RWPE2 (cell line): Measurements from ENCODE around the gene NDRG4.

Experiments
- ATAC-seq: fragments of 200-7000 bp; cut with Tn5 transposase; 3 replicates; pipeline ENCODE4 v1.9.1; 2021; ENCODE audit warnings: low read depth
- DNase-seq: peaks from one replicate; pipeline ENCODE4 v3.0.0-alpha.2; 2020; ENCODE audit warnings: low spot score
- H3K27ac ChIP-seq: fragments of 450-650 bp; 2 replicates; pipeline ENCODE4 v1.5.1; 2017; ENCODE audit warnings: mild to moderate bottlenecking; ENCODE audit not compliant: poor library complexity, severe bottlenecking
- H3K27me3 ChIP-seq: fragments of 250-450 bp; sonication (Bioruptor Pico); 2 replicates; pipeline ENCODE4 v1.5.1; 2021; ENCODE audit warnings: mild to moderate bottlenecking, moderate library complexity; ENCODE audit not compliant: insufficient read depth, poor library complexity, severe bottlenecking
- H3K36me3 ChIP-seq: fragments of 250-450 bp; sonication (Bioruptor Pico); 2 replicates; pipeline ENCODE4 v1.5.1; 2020; ENCODE audit warnings: low read depth, mild to moderate bottlenecking, moderate library complexity
- H3K4me1 ChIP-seq: fragments of 250-450 bp; sonication (Bioruptor Pico); 2 replicates; pipeline ENCODE4 v1.5.1; 2021; ENCODE audit warnings: mild to moderate bottlenecking, moderate library complexity; ENCODE audit not compliant: insufficient read depth, poor library complexity, severe bottlenecking
- H3K4me3 ChIP-seq: fragments of 250-450 bp; sonication (Bioruptor Pico); 2 replicates; pipeline ENCODE4 v1.5.1; 2021; ENCODE audit warnings: mild to moderate bottlenecking, moderate library complexity; ENCODE audit not compliant: severe bottlenecking
- H3K9me3 ChIP-seq: fragments of 250-450 bp; sonication (Bioruptor Pico); 2 replicates; pipeline ENCODE4 v1.5.1; 2021; ENCODE audit warnings: mild to moderate bottlenecking, moderate library complexity; ENCODE audit not compliant: severe bottlenecking
- TF ChIP-seq, protein P1 (sequence below): fragments of 450-650 bp; IDR thresholded peaks from one replicate; pipeline ENCODE4 v1.5.1; 2017; ENCODE audit warnings: mild to moderate bottlenecking, moderate library complexity; ENCODE audit not compliant: poor library complexity, severe bottlenecking

The NDRG4 gene

DNA sequence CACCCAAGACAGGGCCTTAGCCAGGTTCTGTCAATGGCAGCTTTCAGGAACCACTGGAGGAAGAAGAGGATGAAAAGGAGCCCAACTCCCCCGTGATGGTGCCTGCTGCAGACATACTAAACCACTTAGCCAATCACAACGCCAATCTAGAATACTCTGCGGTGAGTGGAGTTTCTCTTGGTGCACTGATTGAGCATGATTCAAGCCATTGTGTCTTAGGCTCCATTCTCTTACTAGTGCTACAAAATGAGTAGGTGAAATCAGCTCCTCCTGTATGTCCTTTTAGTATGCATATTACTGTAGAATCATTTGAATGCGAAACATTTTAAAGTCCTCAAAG, 16.8 kb downstream of the NDRG4 start:
- H3K27me3 ChIP-seq: no peaks in the 10 kb centered on the region
- H3K4me3 ChIP-seq: no peak overlapping the region
- H3K9me3 ChIP-seq: no peaks in the 10 kb centered on the region
- no peak overlapping the region for H3K27ac ChIP-seq
- TF ChIP-seq, protein P1, sequence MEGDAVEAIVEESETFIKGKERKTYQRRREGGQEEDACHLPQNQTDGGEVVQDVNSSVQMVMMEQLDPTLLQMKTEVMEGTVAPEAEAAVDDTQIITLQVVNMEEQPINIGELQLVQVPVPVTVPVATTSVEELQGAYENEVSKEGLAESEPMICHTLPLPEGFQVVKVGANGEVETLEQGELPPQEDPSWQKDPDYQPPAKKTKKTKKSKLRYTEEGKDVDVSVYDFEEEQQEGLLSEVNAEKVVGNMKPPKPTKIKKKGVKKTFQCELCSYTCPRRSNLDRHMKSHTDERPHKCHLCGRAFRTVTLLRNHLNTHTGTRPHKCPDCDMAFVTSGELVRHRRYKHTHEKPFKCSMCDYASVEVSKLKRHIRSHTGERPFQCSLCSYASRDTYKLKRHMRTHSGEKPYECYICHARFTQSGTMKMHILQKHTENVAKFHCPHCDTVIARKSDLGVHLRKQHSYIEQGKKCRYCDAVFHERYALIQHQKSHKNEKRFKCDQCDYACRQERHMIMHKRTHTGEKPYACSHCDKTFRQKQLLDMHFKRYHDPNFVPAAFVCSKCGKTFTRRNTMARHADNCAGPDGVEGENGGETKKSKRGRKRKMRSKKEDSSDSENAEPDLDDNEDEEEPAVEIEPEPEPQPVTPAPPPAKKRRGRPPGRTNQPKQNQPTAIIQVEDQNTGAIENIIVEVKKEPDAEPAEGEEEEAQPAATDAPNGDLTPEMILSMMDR: no peak
- no peak for DNase-seq
- peaks cover 55% of the 10 kb centered on the region for H3K36me3 ChIP-seq
- no peak for ATAC-seq
- peaks cover 9% of the 10 kb centered on the region for H3K4me1 ChIP-seq

DNA sequence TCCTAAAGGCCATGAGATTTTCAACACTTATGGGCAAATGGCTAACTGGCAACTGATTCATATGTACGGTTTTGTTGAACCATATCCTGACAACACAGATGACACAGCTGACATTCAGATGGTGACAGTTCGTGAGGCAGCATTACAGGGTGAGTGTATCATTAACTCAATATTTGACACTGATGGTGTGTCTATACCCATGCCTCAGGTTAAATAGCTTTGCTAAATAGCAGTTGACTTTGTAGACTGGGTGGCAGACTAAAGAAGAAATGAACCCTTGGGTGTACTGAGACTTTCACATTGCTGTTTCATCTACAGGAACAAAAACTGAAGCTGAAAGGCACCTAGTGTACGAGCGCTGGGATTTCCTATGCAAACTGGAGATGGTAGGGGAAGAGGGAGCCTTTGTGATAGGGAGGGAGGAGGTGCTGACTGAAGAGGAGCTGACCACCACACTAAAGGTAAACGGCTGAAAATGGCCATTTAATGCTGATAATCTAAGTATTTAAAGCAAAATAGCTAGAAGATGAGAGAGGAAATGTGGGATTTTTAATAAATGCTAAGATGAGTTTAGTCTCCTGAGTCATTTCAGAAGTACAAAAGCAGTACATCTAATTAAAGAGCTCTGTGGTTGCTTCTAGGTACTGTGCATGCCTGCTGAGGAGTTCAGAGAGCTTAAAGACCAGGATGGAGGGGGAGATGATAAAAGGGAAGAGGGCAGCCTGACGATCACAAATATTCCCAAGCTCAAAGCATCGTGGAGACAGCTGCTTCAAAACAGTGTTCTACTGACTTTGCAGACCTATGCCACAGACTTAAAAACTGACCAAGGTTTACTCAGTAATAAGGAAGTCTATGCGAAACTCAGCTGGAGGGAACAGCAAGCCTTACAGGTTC, 18.4 kb downstream of the NDRG4 start:
- Histone ChIP-seq H3K27me3 (no peaks in the 10 kb centered on the region), H3K9me3 (no peaks in the 10 kb centered on the region), H3K4me3 (no peak overlapping the region), H3K27ac (no peak overlapping the region), H3K36me3 (peaks cover 71% of the 10 kb centered on the region), H3K4me1 (peaks cover 9% of the 10 kb centered on the region)
- ATAC-seq (no peak), DNase-seq (no peak)
- TF ChIP-seq, protein P1: no peak

DNA sequence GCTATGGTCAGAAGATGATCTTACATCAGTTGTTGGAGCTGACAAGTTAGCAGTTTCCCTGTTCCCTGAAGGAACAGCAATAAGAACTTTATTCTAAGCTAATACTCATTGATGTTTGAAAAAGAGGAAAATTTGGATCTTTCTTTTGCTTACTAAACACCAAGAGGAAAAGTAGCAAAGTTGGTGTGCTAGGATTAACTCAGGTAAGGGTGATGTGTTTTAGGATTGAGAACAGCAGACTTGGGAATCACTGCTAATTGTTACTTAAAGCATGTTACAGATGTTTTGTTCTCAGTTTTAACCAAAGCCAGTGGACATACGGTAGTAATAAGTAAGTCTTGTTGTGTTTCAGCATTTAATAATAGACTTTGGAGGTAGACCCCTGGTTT, 19.0 kb downstream of the NDRG4 start:
- no peak overlapping the region for H3K4me3 ChIP-seq

DNA sequence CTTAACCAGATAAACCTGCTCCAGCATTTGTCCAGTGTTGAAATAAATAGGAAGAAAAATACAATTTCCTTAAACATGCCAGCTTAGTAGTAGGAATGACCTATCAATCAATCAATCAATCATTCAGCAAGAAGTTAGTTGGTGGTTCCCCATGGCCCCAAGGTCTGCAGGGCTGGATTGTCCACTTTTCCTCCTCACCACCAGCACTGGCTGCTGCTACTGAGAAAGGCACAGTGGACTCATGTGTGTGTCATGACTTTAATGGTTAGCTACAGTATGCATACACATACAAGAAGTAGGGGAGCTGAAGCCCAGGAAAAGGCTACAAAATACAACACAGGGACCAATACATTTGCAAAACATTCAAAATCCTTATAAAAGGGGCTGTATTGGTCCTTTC, 19.8 kb downstream of the NDRG4 start:
- peaks cover 84% of the 10 kb centered on the region for H3K36me3 ChIP-seq
- peaks cover 5% of the 10 kb centered on the region for H3K4me1 ChIP-seq

More for the DNA sequence above, 19.0 kb downstream of the NDRG4 start:
- DNase-seq: no peak
- Histone ChIP-seq H3K27ac (no peak overlapping the region), H3K27me3 (no peaks in the 10 kb centered on the region), H3K36me3 (peaks cover 77% of the 10 kb centered on the region), H3K4me1 (peaks cover 8% of the 10 kb centered on the region), H3K9me3 (no peaks in the 10 kb centered on the region)
- TF ChIP-seq, protein P1: no peak
- no peak for ATAC-seq

DNA sequence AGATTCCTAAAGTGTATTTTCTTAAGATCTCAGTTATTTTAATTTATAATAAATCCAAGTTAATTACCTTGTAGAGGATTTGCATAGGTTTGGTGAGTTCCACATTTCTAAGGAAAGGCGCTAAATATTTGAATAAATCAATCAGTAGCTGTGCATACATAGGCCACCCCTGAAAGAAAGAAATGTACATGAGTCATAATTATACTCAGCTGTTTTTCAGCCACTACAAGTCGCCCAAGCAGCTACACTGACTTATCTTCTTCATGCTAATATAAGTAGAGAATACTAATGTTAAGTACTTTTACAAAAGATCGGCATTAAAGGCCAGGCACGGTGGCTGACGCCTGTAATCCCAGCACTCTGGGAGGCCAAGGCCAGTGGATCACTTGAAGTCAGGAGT, 30.2 kb downstream of the NDRG4 start:
- no peaks in the 10 kb centered on the region for H3K4me1 ChIP-seq
- peaks cover 100% of the 10 kb centered on the region for H3K36me3 ChIP-seq
- no peak overlapping the region for H3K27ac ChIP-seq
- ATAC-seq (no peak), DNase-seq (no peak)
- TF ChIP-seq, protein P1: no peak
- no peak overlapping the region for H3K4me3 ChIP-seq
- H3K27me3 ChIP-seq: no peaks in the 10 kb centered on the region
- no peaks in the 10 kb centered on the region for H3K9me3 ChIP-seq

More for the DNA sequence above, 19.8 kb downstream of the NDRG4 start:
- Histone ChIP-seq H3K9me3 (no peaks in the 10 kb centered on the region), H3K27me3 (no peaks in the 10 kb centered on the region), H3K27ac (no peak overlapping the region), H3K4me3 (no peak overlapping the region)
- TF ChIP-seq, protein P1: no peak
- no peak for ATAC-seq
- DNase-seq: no peak
